ENCODE data around the gene SLC44A2. TPM values are rescaled to one million over a fixed set of nuclear protein-coding genes. Genes with fewer than 3 reads are reported as not detected.
"Not testable (repeated sequence)": the region's sequence is repeated elsewhere in the genome, so short reads cannot be mapped to it uniquely, and the experiment has no call there.

SLC44A2 gene
- polyA plus RNA-seq, 3 donors: 175 to 191 (median 187) TPM

DNA sequence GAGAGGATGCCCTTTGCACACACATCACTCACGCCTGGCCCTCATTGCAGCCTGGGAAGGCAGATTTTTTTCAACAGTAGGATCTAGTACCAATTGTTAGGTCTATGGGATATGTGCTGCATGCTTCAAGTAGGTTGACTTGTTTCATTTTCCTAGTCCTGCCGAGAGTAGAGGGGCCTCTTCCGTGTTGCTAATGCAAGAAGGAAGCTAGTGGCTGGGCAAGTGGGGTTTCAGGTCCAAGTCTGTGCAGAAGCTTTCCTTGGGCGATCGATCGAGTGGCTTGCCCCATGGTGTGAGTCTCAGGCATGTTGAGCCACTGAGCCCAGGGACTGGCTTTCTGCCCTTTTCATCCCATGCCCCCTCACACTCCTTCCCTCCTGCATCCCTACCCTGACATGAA, 42.5 kb downstream of the SLC44A2 start:
- DNase-seq (ENCODE audit: extremely low read depth in 1 of 11, low read depth in 9 of 11, low spot score in 4 of 11): no peak

DNA sequence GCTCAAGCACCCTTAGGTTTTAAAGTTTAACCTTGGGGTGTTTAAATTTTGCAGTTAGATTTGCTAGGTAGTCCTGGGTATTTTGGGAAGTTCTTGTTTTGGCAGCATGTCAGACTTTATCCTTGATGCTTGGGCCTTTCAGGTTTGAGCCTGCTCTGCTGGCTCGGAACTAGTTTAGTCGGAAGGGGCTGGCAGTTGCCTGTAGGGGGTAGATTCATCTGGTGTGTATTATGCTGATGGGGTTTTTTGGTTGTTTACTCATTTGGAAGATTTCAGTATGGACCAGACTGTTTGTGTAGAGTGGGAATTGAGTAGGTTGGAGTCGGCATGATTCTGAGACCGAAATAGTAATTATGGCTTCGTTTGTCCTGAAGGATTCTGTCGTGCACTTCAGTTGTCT, 43.9 kb downstream of the SLC44A2 start:
- DNase-seq (ENCODE audit: extremely low read depth in 1 of 11, low read depth in 9 of 11, low spot score in 4 of 11): no peak

DNA sequence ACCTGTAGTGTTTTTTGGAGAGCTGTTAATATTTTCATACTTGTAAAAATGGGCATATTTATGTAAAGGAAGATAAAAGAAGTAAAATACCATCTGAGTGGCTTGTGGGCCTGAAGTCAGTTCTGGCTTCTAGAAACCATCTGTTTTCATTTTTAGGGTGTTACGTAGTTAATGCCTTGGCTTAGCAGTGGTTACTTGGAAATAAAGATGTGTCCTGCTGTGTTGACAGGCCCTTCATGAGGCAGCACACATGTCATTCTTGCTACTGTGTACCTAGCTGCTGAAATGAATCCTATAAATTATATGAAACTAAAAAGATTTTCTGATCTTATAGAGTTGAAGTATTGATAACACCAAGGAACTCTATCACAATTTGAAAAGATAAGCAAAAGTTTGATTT, 44.8 kb downstream of the SLC44A2 start:
- no peak for DNase-seq (ENCODE audit: extremely low read depth in 1 of 11, low read depth in 9 of 11, low spot score in 4 of 11)

GRCh38 chr19:10670876-10671804, 45.8 kb downstream of the SLC44A2 start:
- DNase-seq (ENCODE audit: extremely low read depth in 1 of 11, low read depth in 9 of 11, low spot score in 4 of 11): no peak

DNA sequence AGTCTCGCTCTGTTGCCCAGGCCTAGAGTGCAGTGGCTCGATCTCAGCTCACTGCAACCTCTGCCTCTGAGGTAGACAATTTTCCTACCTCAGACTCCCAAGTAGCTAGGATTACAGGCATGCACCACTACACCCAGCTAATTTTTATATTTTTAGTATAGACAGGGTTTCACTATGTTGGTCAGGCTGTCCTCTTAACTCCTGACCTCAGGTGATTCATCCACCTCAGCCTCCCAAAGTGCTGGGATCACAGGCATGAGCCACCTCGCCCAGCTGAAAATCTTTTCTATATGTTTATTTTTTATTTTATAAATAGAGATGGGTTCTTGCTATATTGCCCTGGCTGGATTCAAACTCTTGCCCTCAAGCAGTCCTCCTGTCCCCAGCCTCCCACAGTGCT, 46.6 kb downstream of the SLC44A2 start:
- not testable (repeated sequence) for DNase-seq (ENCODE audit: extremely low read depth in 1 of 11, low read depth in 9 of 11, low spot score in 4 of 11)

- not testable (repeated sequence) for DNase-seq (ENCODE audit: extremely low read depth in 1 of 11, low read depth in 9 of 11, low spot score in 4 of 11)
Observed at GRCh38 chr19:10675214-10675613, 49.9 kb downstream of the SLC44A2 start.

DNA sequence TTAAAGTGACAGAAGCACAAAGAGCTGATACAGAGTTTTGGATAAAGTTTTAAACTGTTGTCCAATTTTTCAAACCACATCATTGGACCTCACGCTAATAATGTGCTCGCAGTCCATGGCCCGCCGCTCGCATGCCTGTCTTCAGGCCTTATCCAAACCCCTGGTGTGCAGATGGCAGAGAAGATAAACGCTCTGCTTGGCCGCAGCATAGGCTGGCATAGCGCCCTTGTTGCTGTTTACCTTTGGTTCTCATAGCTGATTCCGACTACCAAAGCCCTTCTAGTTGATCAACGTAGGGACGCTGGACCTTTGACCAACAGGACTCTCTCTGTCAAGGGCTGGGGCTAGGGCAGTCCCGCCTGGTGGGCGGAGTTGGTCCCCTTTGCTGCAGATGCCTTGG, 52.4 kb downstream of the SLC44A2 start:
- DNase-seq (ENCODE audit: extremely low read depth in 1 of 11, low read depth in 9 of 11, low spot score in 4 of 11): no peak

GRCh38 chr19:10678813-10679212, 53.5 kb downstream of the SLC44A2 start:
- DNase-seq (ENCODE audit: extremely low read depth in 1 of 11, low read depth in 9 of 11, low spot score in 4 of 11): no peak

GRCh38 chr19:10679743-10680142, 54.4 kb downstream of the SLC44A2 start:
- no peak for DNase-seq (ENCODE audit: extremely low read depth in 1 of 11, low read depth in 9 of 11, low spot score in 4 of 11)

DNA sequence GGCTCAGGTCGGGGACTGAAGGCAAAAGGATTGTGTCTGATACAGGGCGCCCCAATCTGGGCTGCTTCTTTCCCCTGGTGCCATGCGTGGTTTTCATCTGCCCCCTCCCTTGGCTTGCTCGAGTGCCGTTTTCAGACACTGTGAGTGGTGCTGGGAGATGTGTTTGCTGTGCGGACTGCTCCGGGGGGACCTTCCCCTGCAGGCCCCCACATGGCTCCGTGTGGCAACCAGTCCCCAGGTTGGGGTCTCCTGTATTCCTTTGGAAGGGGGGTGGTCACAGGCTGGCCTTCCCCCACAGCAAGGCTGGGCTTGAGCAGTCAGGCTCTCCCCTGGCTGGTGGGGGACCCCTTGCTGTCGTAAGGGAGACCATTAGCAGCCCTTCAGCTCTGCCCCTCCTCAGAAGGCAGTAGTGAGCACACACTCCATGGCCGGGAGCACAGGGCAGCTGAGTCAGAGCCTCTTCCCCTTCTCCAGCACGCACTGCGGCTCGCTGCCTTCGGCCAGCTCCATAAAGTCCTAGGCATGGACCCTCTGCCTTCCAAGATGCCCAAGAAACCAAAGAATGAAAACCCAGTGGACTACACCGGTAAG, 55.3 kb downstream of the SLC44A2 start:
- DNase-seq (ENCODE audit: extremely low read depth in 1 of 11, low read depth in 9 of 11, low spot score in 4 of 11): no peak

GRCh38 chr19:10681658-10682057, 56.3 kb downstream of the SLC44A2 start:
- no peak for DNase-seq (ENCODE audit: extremely low read depth in 1 of 11, low read depth in 9 of 11, low spot score in 4 of 11)

GRCh38 chr19:10682397-10683063, 57.2 kb downstream of the SLC44A2 start:
- DNase-seq (ENCODE audit: extremely low read depth in 1 of 11, low read depth in 9 of 11, low spot score in 4 of 11): no peak

- no peak for DNase-seq (ENCODE audit: extremely low read depth in 1 of 11, low read depth in 9 of 11, low spot score in 4 of 11)
Observed at GRCh38 chr19:10683064-10683426, 57.7 kb downstream of the SLC44A2 start.

- no peak for DNase-seq (ENCODE audit: extremely low read depth in 1 of 11, low read depth in 9 of 11, low spot score in 4 of 11)
Observed at GRCh38 chr19:10683582-10683981, 58.2 kb downstream of the SLC44A2 start.

DNA sequence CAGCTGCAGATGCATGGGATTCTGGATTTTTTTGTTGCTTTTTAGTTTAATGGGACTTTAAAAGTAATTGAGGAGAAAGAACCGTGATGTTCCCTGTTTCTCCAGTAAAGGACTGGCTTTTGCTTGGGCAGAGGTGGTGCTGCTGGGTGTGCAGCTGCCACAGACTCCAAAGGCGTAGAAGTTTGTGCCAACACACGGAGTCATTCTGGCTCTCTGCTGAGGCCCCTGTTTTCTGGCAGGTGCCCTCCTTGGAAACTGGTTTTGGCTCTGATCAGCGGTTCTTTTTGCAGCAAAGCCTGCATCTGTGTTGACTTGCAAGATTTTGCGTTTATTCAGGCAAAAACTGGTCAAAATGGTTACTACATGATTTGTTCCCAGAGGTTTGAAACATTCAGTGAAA, 59.9 kb downstream of the SLC44A2 start:
- no peak for DNase-seq (ENCODE audit: extremely low read depth in 1 of 11, low read depth in 9 of 11, low spot score in 4 of 11)

GRCh38 chr19:10686193-10686592, 60.8 kb downstream of the SLC44A2 start:
- DNase-seq (ENCODE audit: extremely low read depth in 1 of 11, low read depth in 9 of 11, low spot score in 4 of 11): no peak

GRCh38 chr19:10686661-10687517, 61.5 kb downstream of the SLC44A2 start:
- DNase-seq (ENCODE audit: extremely low read depth in 1 of 11, low read depth in 9 of 11, low spot score in 4 of 11): no peak

GRCh38 chr19:10687518-10688288, 62.4 kb downstream of the SLC44A2 start:
- no peak for DNase-seq (ENCODE audit: extremely low read depth in 1 of 11, low read depth in 9 of 11, low spot score in 4 of 11)
